A549 treated with RU486 at 1 μM for 4 hours (cell line): ENCODE measurements around the gene CAPN15. TPM values are rescaled to one million over a fixed set of nuclear protein-coding genes. Genes with fewer than 3 reads are reported as not detected.

Source experiments
- total RNA-seq: library from RNA; stranded (reverse); fragments of 200-300 nt; extraction: Qiagen RNA extraction; gene quantifications from 5 replicates; pipeline ENCODE4 v1.2.3, GENCODE V29; 2022; ENCODE audit warnings: low read depth

Gene CAPN15
- 41.1 to 84.0 TPM (median 73.2 TPM) in 5 replicates for total RNA-seq

GRCh38 chr16:527015-527903, at the start of gene CAPN15:
TSS of gene CAPN15 (plus strand) at chr16:527712. CDS start at chr16:546839, 19,127 bp downstream.

GRCh38 chr16:560204-560700, 32.7 kb downstream of the CAPN15 start, which contains the start of gene PRR35:
TSS of gene PRR35 (plus strand) at chr16:560394. CDS start at chr16:563295, 2,901 bp downstream.

GRCh38 chr16:566475-567372, 39.2 kb downstream of the CAPN15 start, which contains the start of gene NHLRC4:
TSS of gene NHLRC4 (plus strand) at chr16:567005. CDS start at chr16:568048, 1,043 bp downstream.

GRCh38 chr16:569445-570254, 42.1 kb downstream of the CAPN15 start, which contains the start of gene PIGQ:
TSS of gene PIGQ (plus strand) at chr16:569968. CDS start at chr16:574075, 4,107 bp downstream.

GRCh38 chr16:589658-590187, 62.2 kb downstream of the CAPN15 start, which contains the start of gene RAB40C:
TSS of gene RAB40C (plus strand) at chr16:590066. CDS start at chr16:590292, 226 bp downstream.

Other genes starting within 250 kb of the CAPN15 start
- gene ARHGDIG, start 247.1 kb upstream of the CAPN15 start, total RNA-seq, result 1.8 to 3.6 TPM (median 2.5 TPM) in 5 replicates
- gene PDIA2, start 244.5 kb upstream of the CAPN15 start, total RNA-seq, result 0.13 to 0.64 TPM (median 0.31 TPM) in 4 of 5 replicates, not detected in the other
- 30.0 to 37.7 TPM (median 35.5 TPM) in 5 replicates for gene AXIN1, start 175.0 kb upstream of the CAPN15 start, total RNA-seq
- 119 to 135 TPM (median 129 TPM) in 5 replicates for gene MRPL28, start 157.2 kb upstream of the CAPN15 start, total RNA-seq
- 27.5 to 40.7 TPM (median 35.0 TPM) in 5 replicates for gene PGAP6, start 145.7 kb upstream of the CAPN15 start, total RNA-seq
- 286 to 471 TPM (median 425 TPM) in 5 replicates for gene NME4, start 130.5 kb upstream of the CAPN15 start, total RNA-seq
- 18.8 to 30.2 TPM (median 25.3 TPM) in 5 replicates for gene DECR2, start 125.8 kb upstream of the CAPN15 start, total RNA-seq
- gene RAB11FIP3, start 102.1 kb upstream of the CAPN15 start, total RNA-seq, result 16.4 to 22.4 TPM (median 18.8 TPM) in 5 replicates
- 0.06 to 0.18 TPM (median 0.13 TPM) in 5 replicates for gene PRR35, start 32.7 kb downstream of the CAPN15 start, total RNA-seq
- 0.11 to 0.39 TPM (median 0.21 TPM) in 5 replicates for gene NHLRC4, start 39.3 kb downstream of the CAPN15 start, total RNA-seq
- 25.3 to 44.0 TPM (median 34.0 TPM) in 5 replicates for gene PIGQ, start 42.3 kb downstream of the CAPN15 start, total RNA-seq
- 10.7 to 19.4 TPM (median 17.7 TPM) in 5 replicates for gene RAB40C, start 62.4 kb downstream of the CAPN15 start, total RNA-seq
- gene WFIKKN1, start 103.3 kb downstream of the CAPN15 start, total RNA-seq, result 0.10 to 0.23 TPM (median 0.13 TPM) in 5 replicates
- 85.3 to 150 TPM (median 144 TPM) in 5 replicates for gene METTL26, start 108.6 kb downstream of the CAPN15 start, total RNA-seq
- 21.2 to 49.7 TPM (median 47.2 TPM) in 5 replicates for gene MCRIP2, start 114.1 kb downstream of the CAPN15 start, total RNA-seq
- 16.6 to 34.6 TPM (median 27.1 TPM) in 5 replicates for gene WDR90, start 121.7 kb downstream of the CAPN15 start, total RNA-seq
- gene RHOT2, start 140.4 kb downstream of the CAPN15 start, total RNA-seq, result 59.7 to 96.5 TPM (median 84.1 TPM) in 5 replicates
- 0.67 to 1.7 TPM (median 1.4 TPM) in 5 replicates for gene RHBDL1, start 148.0 kb downstream of the CAPN15 start, total RNA-seq
- 83.4 to 138 TPM (median 123 TPM) in 5 replicates for gene STUB1, start 152.7 kb downstream of the CAPN15 start, total RNA-seq
- 63.7 to 86.1 TPM (median 79.3 TPM) in 5 replicates for gene JMJD8, start 156.6 kb downstream of the CAPN15 start, total RNA-seq
- gene WDR24, start 162.7 kb downstream of the CAPN15 start, total RNA-seq, result 3.9 to 6.4 TPM (median 5.5 TPM) in 5 replicates
- gene FBXL16, start 178.1 kb downstream of the CAPN15 start, total RNA-seq, result 1.7 to 3.4 TPM (median 2.9 TPM) in 5 replicates
- 63.5 to 222 TPM (median 177 TPM) in 5 replicates for gene METRN, start 187.4 kb downstream of the CAPN15 start, total RNA-seq
- 33.9 to 70.7 TPM (median 53.2 TPM) in 5 replicates for gene ANTKMT, start 193.4 kb downstream of the CAPN15 start, total RNA-seq
- 3.1 to 6.6 TPM (median 5.5 TPM) in 5 replicates for gene CCDC78, start 198.7 kb downstream of the CAPN15 start, total RNA-seq
- gene HAGHL, start 199.4 kb downstream of the CAPN15 start, total RNA-seq, result 12.8 to 21.7 TPM (median 16.8 TPM) in 5 replicates
- 15.1 to 23.9 TPM (median 21.0 TPM) in 5 replicates for gene CIAO3, start 213.3 kb downstream of the CAPN15 start, total RNA-seq
- gene MSLN, start 233.0 kb downstream of the CAPN15 start, total RNA-seq, result 1.7 to 3.1 TPM (median 2.4 TPM) in 5 replicates